HG03575 (cell line): Measurements from ENCODE around the gene CCDC51.

ENCODE experiments used
- ATAC-seq: cut with Tn5 transposase; IDR thresholded peaks from one replicate; pipeline ENCODE4 v1.9.1; 2021; ENCODE audit not compliant: unreplicated experiment, insufficient number of reproducible peaks, low FRiP score; ENCODE audit errors: extremely low read depth

The CCDC51 gene

GRCh38 chr3:48398701-48399386, 41.1 kb downstream of the CCDC51 start:
- ATAC-seq = no peak

- no peak for ATAC-seq
Measured at GRCh38 chr3:48397767-48398681, 41.9 kb downstream of the CCDC51 start.

GRCh38 chr3:48395714-48396113, 44.2 kb downstream of the CCDC51 start:
- ATAC-seq = no peak

GRCh38 chr3:48394391-48394790, 45.5 kb downstream of the CCDC51 start:
- ATAC-seq = no peak

GRCh38 chr3:48388966-48389365, 51.0 kb downstream of the CCDC51 start:
- ATAC-seq = no peak

GRCh38 chr3:48387634-48388033, 52.3 kb downstream of the CCDC51 start:
- ATAC-seq = no peak
